Stimulated activated CD8-positive, alpha-beta memory T cell treated with anti-CD3 and anti-CD28 coated beads, Interleukin-12 subunit alpha, Interleukin-12 subunit beta, amount 100 ng/mL, for 1 hour (primary cell): ENCODE results near the gene THSD4.
"Not testable (repeated sequence)": the region's sequence is repeated elsewhere in the genome, so short reads cannot be mapped to it uniquely, and the experiment has no call there.

ENCODE experiments used
- DNase-seq: peaks from one replicate; pipeline ENCODE4 v3.0.0-alpha.2; 2020; ENCODE audit warnings: low read depth

Gene THSD4

GRCh38 chr15:71658827-71659729 lies 543.8 kb downstream of the THSD4 start:
- DNase-seq, result no peak

GRCh38 chr15:71659730-71660067 lies 544.4 kb downstream of the THSD4 start:
- DNase-seq, result no peak

- DNase-seq, result no peak
These were observed 545.2 kb downstream of the THSD4 start for GRCh38 chr15:71660501-71660900.

GRCh38 chr15:71662306-71662705 lies 547.0 kb downstream of the THSD4 start:
- DNase-seq, result no peak

GRCh38 chr15:71664622-71665021 lies 549.4 kb downstream of the THSD4 start:
- DNase-seq, result no peak

- no peak for DNase-seq
These were observed 551.7 kb downstream of the THSD4 start for GRCh38 chr15:71666763-71667620.

GRCh38 chr15:71669688-71670087 lies 554.4 kb downstream of the THSD4 start:
- DNase-seq, result no peak

- DNase-seq, result not testable (repeated sequence)
These were observed 555.0 kb downstream of the THSD4 start for GRCh38 chr15:71670222-71670621.

GRCh38 chr15:71674354-71674753 lies 559.1 kb downstream of the THSD4 start:
- no peak for DNase-seq

- DNase-seq, result no peak
These were observed 562.1 kb downstream of the THSD4 start for GRCh38 chr15:71677352-71677751.

- DNase-seq, result no peak
These were observed 562.5 kb downstream of the THSD4 start for GRCh38 chr15:71677766-71678165.

- DNase-seq, result no peak
These were observed 562.9 kb downstream of the THSD4 start for GRCh38 chr15:71678191-71678590.

GRCh38 chr15:71678605-71679004 lies 563.3 kb downstream of the THSD4 start:
- DNase-seq, result no peak

GRCh38 chr15:71679223-71679792 lies 564.0 kb downstream of the THSD4 start:
- no peak for DNase-seq

GRCh38 chr15:71679793-71680353 lies 564.6 kb downstream of the THSD4 start:
- DNase-seq, result no peak

GRCh38 chr15:71682001-71682400 lies 566.7 kb downstream of the THSD4 start:
- DNase-seq, result no peak

GRCh38 chr15:71683411-71684274 lies 568.4 kb downstream of the THSD4 start:
- DNase-seq, result no peak

- no peak for DNase-seq
These were observed 570.2 kb downstream of the THSD4 start for GRCh38 chr15:71685420-71685993.

GRCh38 chr15:71686221-71687050 lies 571.2 kb downstream of the THSD4 start:
- DNase-seq, result no peak

- DNase-seq, result no peak
These were observed 572.7 kb downstream of the THSD4 start for GRCh38 chr15:71687902-71688508.
